ENCODE measurements around the gene TMX4. TPM values are rescaled to one million over a fixed set of nuclear protein-coding genes. Genes with fewer than 3 reads are reported as not detected.

The TMX4 gene
- total and polyA plus RNA-seq, 2 of the 4 experiments (the other 2 are of a cell fraction) = 5.4 to 13.6 TPM

DNA sequence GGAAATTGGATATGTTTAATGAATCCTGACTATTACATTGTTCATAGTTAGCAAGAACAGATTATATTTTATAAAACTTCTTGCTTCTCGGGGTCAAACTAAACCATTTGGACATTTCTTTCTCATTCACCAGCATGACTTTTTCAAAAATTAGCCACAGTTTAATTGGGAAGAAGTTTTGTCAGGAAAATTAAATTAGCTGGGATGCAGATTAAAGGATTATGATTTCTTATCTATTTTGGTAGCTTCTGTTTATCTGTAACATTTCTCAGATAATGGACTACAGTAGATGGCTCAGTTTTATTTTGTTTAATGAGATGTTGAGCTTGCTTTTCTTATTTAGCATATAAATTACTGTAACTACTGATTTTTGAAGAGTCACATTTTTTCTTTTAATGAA, 26.4 kb upstream of the TMX4 start:
- Histone ChIP-seq H2AK9ac (replicated peaks; ENCODE audit: low read depth, low read length, poor library complexity) (no peak overlapping the region), H3K79me1 (ENCODE audit: low read depth in 1 of 2, low read length in 2 of 2) (no peaks in the 10 kb centered on the region), H3K56ac (ENCODE audit: extremely low read depth, insufficient read depth, low read length) (no peak overlapping the region), H3K9ac (ENCODE audit: low read depth, low read length) (no peak overlapping the region), H2AK5ac (ENCODE audit: low read depth, low read length) (no peak overlapping the region), H4K8ac (ENCODE audit: low read depth in 2 of 2, low read length in 2 of 2) (no peak overlapping the region), H3K23ac (ENCODE audit: low read depth, low read length) (no peak overlapping the region), H3K9me3 (ENCODE audit: control insufficient read depth, insufficient read depth, low read length) (no peaks in the 10 kb centered on the region), H3K4me2 (ENCODE audit: low read depth, low read length) (no peak overlapping the region), H3K4me3 (ENCODE audit: insufficient read depth, low read depth, low read length) (no peak overlapping the region), H3K27ac (ENCODE audit: insufficient read depth, low read length) (no peak overlapping the region), H3K4me1 (ENCODE audit: control insufficient read depth, insufficient read depth, low read length) (no peaks in the 10 kb centered on the region), H2BK15ac (ENCODE audit: low read depth, low read length) (no peak overlapping the region), H4K5ac (ENCODE audit: low read depth, low read length) (no peak overlapping the region), H3K14ac (replicated peaks; ENCODE audit: low read depth, low read length) (no peak overlapping the region), H2BK5ac (ENCODE audit: low read depth, low read length, poor library complexity, severe bottlenecking) (no peak overlapping the region), H2BK120ac (ENCODE audit: low read depth, low read length) (no peak overlapping the region), H3K27me3 (ENCODE audit: control insufficient read depth, insufficient read depth, low read length) (peaks cover 7% of the 10 kb centered on the region), H3K36me3 (ENCODE audit: control insufficient read depth, insufficient read depth, low read length) (no peaks in the 10 kb centered on the region), H3K4ac (ENCODE audit: low read depth, low read length) (no peak overlapping the region), H3K18ac (ENCODE audit: low read depth, low read length) (no peak overlapping the region), H4K91ac (ENCODE audit: insufficient read depth, low read depth, low read length) (no peak overlapping the region), H2AFZ (replicated peaks; ENCODE audit: low read length, poor library complexity) (no peak overlapping the region), H2BK20ac (ENCODE audit: low read depth, low read length) (no peak overlapping the region), H3K9me1 (ENCODE audit: insufficient read depth, low read length) (no peaks in the 10 kb centered on the region), H4K20me1 (ENCODE audit: insufficient read depth, low read length) (no peaks in the 10 kb centered on the region)
- in situ Hi-C loops (cut with MboI; ENCODE audit: low sequenced_read_pairs) (no loop called here), intact Hi-C loops (cut with micrococcal nuclease) (loop anchor here (5.0 kb wide), 1 partner anchor 406 kb away; no protein-coding TSS in a partner anchor), dilution Hi-C loops (cut with HindIII; ENCODE audit: low sequenced_read_pairs, unreplicated experiment) (no loop called here)
- DNase-seq (no peak), ATAC-seq (ENCODE audit: low read depth) (no peak)
- no CpG with 5 or more reads among the region's 1 CpG for WGBS, 2 experiments (ENCODE audit: extremely low coverage in 2 of 2, insufficient read length in 1 of 2)
- BruUV-seq (replicated peaks) = no TSS peak
- CTCF ChIA-PET = interaction anchor here (3.0 to 4.8 kb wide), 2 partner anchors 109 to 676 kb away, joined by 11 to 49 read pairs; no protein-coding TSS in a partner anchor
- POLR2A ChIA-PET (ENCODE audit: unreplicated experiment) = no interaction called here
- TF ChIP-seq RCOR1 (IDR thresholded peaks at IDR 0.05; ENCODE audit: insufficient replicate concordance, low read length) = no peak
- TF ChIP-seq CEBPB (IDR thresholded peaks at IDR 0.05; ENCODE audit: low read depth, low read length) = no peak
- TF ChIP-seq MAZ (IDR thresholded peaks at IDR 0.05; ENCODE audit: borderline replicate concordance, low read depth, low read length) = no peak
- no peak for TF ChIP-seq MAFK (IDR thresholded peaks at IDR 0.05; ENCODE audit: low read depth, low read length)
- TF ChIP-seq, protein P1, sequence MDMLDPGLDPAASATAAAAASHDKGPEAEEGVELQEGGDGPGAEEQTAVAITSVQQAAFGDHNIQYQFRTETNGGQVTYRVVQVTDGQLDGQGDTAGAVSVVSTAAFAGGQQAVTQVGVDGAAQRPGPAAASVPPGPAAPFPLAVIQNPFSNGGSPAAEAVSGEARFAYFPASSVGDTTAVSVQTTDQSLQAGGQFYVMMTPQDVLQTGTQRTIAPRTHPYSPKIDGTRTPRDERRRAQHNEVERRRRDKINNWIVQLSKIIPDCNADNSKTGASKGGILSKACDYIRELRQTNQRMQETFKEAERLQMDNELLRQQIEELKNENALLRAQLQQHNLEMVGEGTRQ (IDR thresholded peaks at IDR 0.05; ENCODE audit: low read depth, low read length) = no peak
- TF ChIP-seq RFX5 (IDR thresholded peaks at IDR 0.05; ENCODE audit: low read depth, low read length) = no peak
- no peak for TF ChIP-seq MXI1 (IDR thresholded peaks at IDR 0.05; ENCODE audit: borderline replicate concordance, low read depth, low read length)
- no peak for TF ChIP-seq BHLHE40 (IDR thresholded peaks at IDR 0.05; ENCODE audit: low read depth, low read length)
- no peak for TF ChIP-seq NFE2L2 (IDR thresholded peaks at IDR 0.05; ENCODE audit: low read depth, low read length)
- TF ChIP-seq CHD1 (IDR thresholded peaks at IDR 0.05; ENCODE audit: low read depth, low read length) = no peak

All from IMR-90 (cell line).